IPS-NIHi7 (cell line): Measurements from ENCODE around the gene CXCR5.
A peak's percentile ranks its signal among the peaks of the same experiment; 100 is the strongest.

ENCODE experiments used
- DNase-seq: peaks from one replicate; pipeline ENCODE4 v3.0.0; 2012; ENCODE audit warnings: mixed read lengths; ENCODE audit errors: extremely low spot score

The CXCR5 gene

GRCh38 chr11:118927554-118928100 lies 43.9 kb downstream of the CXCR5 start:
- no peak for DNase-seq

GRCh38 chr11:118928101-118928869 lies 44.6 kb downstream of the CXCR5 start:
- peak; percentile 84 for DNase-seq

- peak; percentile 61 for DNase-seq
These were observed 45.3 kb downstream of the CXCR5 start for GRCh38 chr11:118928870-118929500.

GRCh38 chr11:118929501-118930093 lies 45.9 kb downstream of the CXCR5 start:
- DNase-seq, result peak; percentile 73

- DNase-seq, result peak; percentile 93
These were observed 46.5 kb downstream of the CXCR5 start for GRCh38 chr11:118930094-118930712.

- no peak for DNase-seq
These were observed 47.9 kb downstream of the CXCR5 start for GRCh38 chr11:118931571-118931970.

- DNase-seq, result no peak
These were observed 49.8 kb downstream of the CXCR5 start for GRCh38 chr11:118933486-118933885.

GRCh38 chr11:118935376-118935775 lies 51.7 kb downstream of the CXCR5 start:
- DNase-seq, result no peak

- DNase-seq, result no peak
These were observed 55.1 kb downstream of the CXCR5 start for GRCh38 chr11:118938491-118939403.

- no peak for DNase-seq
These were observed 55.8 kb downstream of the CXCR5 start for GRCh38 chr11:118939404-118939915.

- peak; percentile 68 for DNase-seq
These were observed 56.4 kb downstream of the CXCR5 start for GRCh38 chr11:118939953-118940598.

- DNase-seq, result no peak
These were observed 63.4 kb downstream of the CXCR5 start for GRCh38 chr11:118947091-118947490.
